Measurements from ENCODE around the gene TMSB10.

TMSB10 gene

DNA sequence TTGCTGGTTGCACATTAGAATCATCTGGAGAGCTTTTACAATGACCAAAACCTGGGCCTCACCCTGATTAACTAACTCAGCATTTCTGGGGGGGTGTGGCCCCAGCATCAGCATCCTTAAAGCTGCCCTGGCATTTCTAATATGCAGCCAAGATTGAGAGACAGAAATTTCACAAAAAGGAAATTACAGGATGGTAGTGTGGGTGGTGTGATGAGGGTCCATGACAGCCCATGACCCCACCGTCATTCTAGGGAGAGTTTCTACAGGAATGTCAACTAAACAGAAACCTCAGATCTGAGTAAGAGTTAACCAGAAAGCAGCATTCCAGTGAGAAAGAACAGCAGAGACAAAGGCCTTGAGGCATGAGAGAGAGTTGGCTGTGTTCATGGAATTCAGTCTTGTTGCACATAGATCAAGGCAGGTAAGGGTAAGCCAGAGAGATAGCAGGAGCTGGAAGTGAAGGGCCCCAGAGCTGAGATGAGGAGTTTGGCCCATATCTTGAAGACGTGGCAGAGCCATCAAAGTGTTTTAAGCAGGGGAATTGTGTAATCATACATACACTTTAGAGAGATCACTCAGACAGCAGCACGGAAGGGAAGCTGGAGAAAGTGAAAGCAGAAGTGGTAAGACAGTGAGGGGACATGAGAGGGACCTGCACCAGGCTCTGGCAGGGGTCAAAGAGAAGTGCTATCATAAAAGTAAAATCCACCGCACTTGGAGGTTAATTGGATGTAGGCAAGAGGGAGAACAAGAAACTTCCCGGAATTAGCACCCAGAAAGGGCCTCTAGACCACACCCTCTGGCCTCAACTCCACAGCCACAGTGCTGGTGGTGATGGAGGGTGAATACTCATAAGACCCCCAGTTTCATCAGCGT is 16.8 kb upstream of the TMSB10 start:
- TF ChIP-seq, protein P1, sequence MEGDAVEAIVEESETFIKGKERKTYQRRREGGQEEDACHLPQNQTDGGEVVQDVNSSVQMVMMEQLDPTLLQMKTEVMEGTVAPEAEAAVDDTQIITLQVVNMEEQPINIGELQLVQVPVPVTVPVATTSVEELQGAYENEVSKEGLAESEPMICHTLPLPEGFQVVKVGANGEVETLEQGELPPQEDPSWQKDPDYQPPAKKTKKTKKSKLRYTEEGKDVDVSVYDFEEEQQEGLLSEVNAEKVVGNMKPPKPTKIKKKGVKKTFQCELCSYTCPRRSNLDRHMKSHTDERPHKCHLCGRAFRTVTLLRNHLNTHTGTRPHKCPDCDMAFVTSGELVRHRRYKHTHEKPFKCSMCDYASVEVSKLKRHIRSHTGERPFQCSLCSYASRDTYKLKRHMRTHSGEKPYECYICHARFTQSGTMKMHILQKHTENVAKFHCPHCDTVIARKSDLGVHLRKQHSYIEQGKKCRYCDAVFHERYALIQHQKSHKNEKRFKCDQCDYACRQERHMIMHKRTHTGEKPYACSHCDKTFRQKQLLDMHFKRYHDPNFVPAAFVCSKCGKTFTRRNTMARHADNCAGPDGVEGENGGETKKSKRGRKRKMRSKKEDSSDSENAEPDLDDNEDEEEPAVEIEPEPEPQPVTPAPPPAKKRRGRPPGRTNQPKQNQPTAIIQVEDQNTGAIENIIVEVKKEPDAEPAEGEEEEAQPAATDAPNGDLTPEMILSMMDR (IDR thresholded peaks at IDR 0.05; ENCODE audit: insufficient read depth, low read length, poor library complexity, severe bottlenecking): no peak
- TF ChIP-seq EZH2phosphoT487 (conservative IDR thresholded peaks at IDR 0.05; ENCODE audit: low read length): no peak
- H3K36me3 ChIP-seq (ENCODE audit: low read length): no peaks in the 10 kb centered on the region
- H3K27ac ChIP-seq (ENCODE audit: low read depth, low read length): peak overlapping the region; percentile 57
- H3K4me2 ChIP-seq (ENCODE audit: low read depth, low read length, poor library complexity, severe bottlenecking): peak overlapping the region; percentile 46
- peak overlapping the region; percentile 77 for H2AFZ ChIP-seq (ENCODE audit: low read depth, low read length, severe bottlenecking)
- H3K9me3 ChIP-seq (ENCODE audit: insufficient read depth, low read length): no peaks in the 10 kb centered on the region
- H3K79me2 ChIP-seq (ENCODE audit: insufficient read depth, low read length): no peaks in the 10 kb centered on the region
- peak overlapping the region; percentile 25 for H3K4me3 ChIP-seq (ENCODE audit: insufficient read depth, low read length, poor library complexity, severe bottlenecking)
- H3K27me3 ChIP-seq (ENCODE audit: low read length): no peaks in the 10 kb centered on the region
- H3K9ac ChIP-seq (ENCODE audit: low read length): peak overlapping the region; percentile 31
- no peaks in the 10 kb centered on the region for H3K9me2 ChIP-seq (replicated peaks; ENCODE audit: insufficient read depth, low read length)
- H4K20me1 ChIP-seq (ENCODE audit: low read depth, low read length): no peaks in the 10 kb centered on the region
- no peaks in the 10 kb centered on the region for H3F3A ChIP-seq (ENCODE audit: insufficient read depth)

DNA sequence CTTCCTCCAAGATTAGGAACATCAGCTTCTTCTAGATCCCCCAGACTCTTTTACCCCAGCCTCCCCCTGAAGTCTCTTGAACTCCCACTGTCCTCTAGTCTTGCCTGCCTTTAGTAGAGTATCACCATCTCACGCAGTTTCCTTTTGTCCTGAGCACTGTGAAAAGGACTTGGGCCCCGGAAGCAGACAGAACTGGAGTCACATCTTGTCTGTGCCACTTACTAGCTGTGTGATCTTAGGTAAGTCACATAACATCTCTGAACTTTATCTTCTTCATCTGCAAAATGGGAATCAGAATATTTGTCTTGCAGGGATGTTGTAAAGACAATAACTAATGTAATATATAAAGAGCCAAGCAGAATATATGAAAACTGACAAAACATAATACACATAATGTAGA is 16.1 kb upstream of the TMSB10 start:
- Histone ChIP-seq H3K9me2 (replicated peaks; ENCODE audit: insufficient read depth, low read length) (no peaks in the 10 kb centered on the region), H3K4me2 (ENCODE audit: low read depth, low read length, poor library complexity, severe bottlenecking) (peak overlapping the region; percentile 46), H4K20me1 (ENCODE audit: low read depth, low read length) (no peaks in the 10 kb centered on the region), H3K27ac (ENCODE audit: low read depth, low read length) (peak overlapping the region; percentile 57), H3K9ac (ENCODE audit: low read length) (peak overlapping the region; percentile 31), H3K9me3 (ENCODE audit: insufficient read depth, low read length) (no peaks in the 10 kb centered on the region), H2AFZ (ENCODE audit: low read depth, low read length, severe bottlenecking) (peak overlapping the region; percentile 77), H3K27me3 (ENCODE audit: low read length) (no peaks in the 10 kb centered on the region), H3K79me2 (ENCODE audit: insufficient read depth, low read length) (no peaks in the 10 kb centered on the region), H3K4me3 (ENCODE audit: insufficient read depth, low read length, poor library complexity, severe bottlenecking) (peak overlapping the region; percentile 25), H3K36me3 (ENCODE audit: low read length) (no peaks in the 10 kb centered on the region), H3F3A (ENCODE audit: insufficient read depth) (no peaks in the 10 kb centered on the region)
- TF ChIP-seq, protein P1 (IDR thresholded peaks at IDR 0.05; ENCODE audit: insufficient read depth, low read length, poor library complexity, severe bottlenecking): no peak
- TF ChIP-seq EZH2phosphoT487 (conservative IDR thresholded peaks at IDR 0.05; ENCODE audit: low read length): no peak

DNA sequence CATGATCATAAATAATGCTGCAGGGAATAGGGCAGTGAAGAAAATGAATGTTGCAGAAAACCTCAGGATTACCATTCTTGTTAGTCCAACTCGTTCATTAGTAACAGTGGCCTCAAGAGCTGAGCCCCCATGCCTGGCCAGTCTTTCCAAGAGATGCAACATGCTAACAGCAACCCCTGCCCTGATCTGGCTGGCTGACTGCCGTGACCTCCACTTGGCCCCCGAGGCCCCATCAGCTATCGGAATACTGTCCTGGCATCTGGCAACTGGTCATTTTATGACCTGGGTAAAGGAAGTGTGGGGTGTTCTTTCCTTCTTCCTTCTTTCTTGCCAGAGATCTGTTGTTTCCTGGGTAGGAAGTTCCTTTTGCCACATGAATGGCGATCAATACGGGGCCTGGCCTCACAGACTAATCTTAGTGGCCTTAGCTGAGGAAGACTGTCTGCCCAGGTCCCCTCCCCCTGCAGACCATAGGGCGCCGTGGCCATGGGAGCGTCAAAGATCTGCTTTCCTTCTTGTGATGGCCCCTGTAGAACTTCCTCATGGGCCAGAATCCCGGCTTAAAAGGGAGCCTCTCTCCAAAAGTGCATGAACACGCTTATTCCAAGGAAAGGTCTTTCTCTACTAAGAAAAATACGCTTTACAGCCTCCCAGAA is 14.0 kb upstream of the TMSB10 start:
- H2AFZ ChIP-seq (ENCODE audit: low read depth, low read length, severe bottlenecking): no peak overlapping the region
- H3K9ac ChIP-seq (ENCODE audit: low read length): no peak overlapping the region
- H3K9me3 ChIP-seq (ENCODE audit: insufficient read depth, low read length): no peaks in the 10 kb centered on the region

More for the DNA sequence above, 14.0 kb upstream of the TMSB10 start:
- no peak overlapping the region for H3K4me2 ChIP-seq (ENCODE audit: low read depth, low read length, poor library complexity, severe bottlenecking)
- no peaks in the 10 kb centered on the region for H3K36me3 ChIP-seq (ENCODE audit: low read length)
- no peaks in the 10 kb centered on the region for H3K9me2 ChIP-seq (replicated peaks; ENCODE audit: insufficient read depth, low read length)
- no peaks in the 10 kb centered on the region for H3F3A ChIP-seq (ENCODE audit: insufficient read depth)
- no peaks in the 10 kb centered on the region for H3K79me2 ChIP-seq (ENCODE audit: insufficient read depth, low read length)
- H4K20me1 ChIP-seq (ENCODE audit: low read depth, low read length): no peaks in the 10 kb centered on the region
- no peaks in the 10 kb centered on the region for H3K27me3 ChIP-seq (ENCODE audit: low read length)
- TF ChIP-seq, protein P1 (IDR thresholded peaks at IDR 0.05; ENCODE audit: insufficient read depth, low read length, poor library complexity, severe bottlenecking): no peak
- no peak for TF ChIP-seq EZH2phosphoT487 (conservative IDR thresholded peaks at IDR 0.05; ENCODE audit: low read length)
- no peak overlapping the region for H3K4me3 ChIP-seq (ENCODE audit: insufficient read depth, low read length, poor library complexity, severe bottlenecking)
- no peak overlapping the region for H3K27ac ChIP-seq (ENCODE audit: low read depth, low read length)
